Measurements from ENCODE around the gene KCNC4. TPM values are rescaled to one million over a fixed set of nuclear protein-coding genes. Genes with fewer than 3 reads are reported as not detected.

The KCNC4 gene
- total and polyA plus RNA-seq, 2 of the 4 experiments (the other 2 are of a cell fraction) = 0.18 to 2.3 TPM

GRCh38 chr1:110200190-110200589 is 9.9 kb upstream of the KCNC4 start:
- in situ Hi-C loops (cut with MboI; ENCODE audit: low sequenced_read_pairs) = loop anchor here (5.0 to 10.0 kb wide), 3 partner anchors 107 to 262 kb away; no protein-coding TSS in a partner anchor
- ATAC-seq (ENCODE audit: low read depth) (no peak), DNase-seq (no peak)
- ChIA-PET POLR2A (ENCODE audit: unreplicated experiment) (no interaction called here), CTCF (interaction anchor here (4.4 kb wide), 1 partner anchor 296 kb away, joined by 31 read pairs; no protein-coding TSS in a partner anchor)
- no peak overlapping the region for H4K5ac ChIP-seq (ENCODE audit: low read depth, low read length)
- no peak overlapping the region for H3K18ac ChIP-seq (ENCODE audit: low read depth, low read length)
- H3K9me3 ChIP-seq (ENCODE audit: control insufficient read depth, insufficient read depth, low read length) = no peaks in the 10 kb centered on the region
- no peak overlapping the region for H2BK15ac ChIP-seq (ENCODE audit: low read depth, low read length)
- 0 out of 2 replicates have a peak, but pooled peaks cover 1% of the 10 kb centered on the region for H3K4me1 ChIP-seq (ENCODE audit: control insufficient read depth, insufficient read depth, low read length)
- H4K20me1 ChIP-seq (ENCODE audit: insufficient read depth, low read length) = no peaks in the 10 kb centered on the region
- WGBS, 2 experiments (ENCODE audit: extremely low coverage in 2 of 2, insufficient read length in 1 of 2) = no CpG with 5 or more reads among the region's 2 CpGs
- H3K4ac ChIP-seq (ENCODE audit: low read depth, low read length) = no peak overlapping the region
- no peak overlapping the region for H2AFZ ChIP-seq (replicated peaks; ENCODE audit: low read length, poor library complexity)
- no peaks in the 10 kb centered on the region for H3K36me3 ChIP-seq (ENCODE audit: control insufficient read depth, insufficient read depth, low read length)
- H3K4me2 ChIP-seq (ENCODE audit: low read depth, low read length) = no peak overlapping the region
- no peak overlapping the region for H2AK9ac ChIP-seq (replicated peaks; ENCODE audit: low read depth, low read length, poor library complexity)
- H2AK5ac ChIP-seq (ENCODE audit: low read depth, low read length) = no peak overlapping the region
- H3K27ac ChIP-seq (ENCODE audit: insufficient read depth, low read length) = no peak overlapping the region
- H2BK5ac ChIP-seq (ENCODE audit: low read depth, low read length, poor library complexity, severe bottlenecking) = no peak overlapping the region
- no peaks in the 10 kb centered on the region for H3K79me1 ChIP-seq (ENCODE audit: low read depth in 1 of 2, low read length in 2 of 2)
- H3K9me1 ChIP-seq (ENCODE audit: insufficient read depth, low read length) = no peaks in the 10 kb centered on the region
- intact Hi-C loops (cut with micrococcal nuclease) = no loop called here
- no peak overlapping the region for H3K23ac ChIP-seq (ENCODE audit: low read depth, low read length)
- H4K8ac ChIP-seq (ENCODE audit: low read depth in 2 of 2, low read length in 2 of 2) = no peak overlapping the region
- H3K14ac ChIP-seq (replicated peaks; ENCODE audit: low read depth, low read length) = no peak overlapping the region
- H3K27me3 ChIP-seq (ENCODE audit: control insufficient read depth, insufficient read depth, low read length) = no peaks in the 10 kb centered on the region; the same call in 1 of the 2 replicates
- no peak overlapping the region for H3K9ac ChIP-seq (ENCODE audit: low read depth, low read length)
- H4K91ac ChIP-seq (ENCODE audit: insufficient read depth, low read depth, low read length) = no peak overlapping the region
- TF ChIP-seq RAD21 (IDR thresholded peaks at IDR 0.05; ENCODE audit: low read length) (no peak), SMC3 (IDR thresholded peaks at IDR 0.05; ENCODE audit: low read depth, low read length) (no peak), RCOR1 (IDR thresholded peaks at IDR 0.05; ENCODE audit: insufficient replicate concordance, low read length) (no peak), FOS (IDR thresholded peaks at IDR 0.05; ENCODE audit: low read depth, low read length) (no peak), RFX5 (IDR thresholded peaks at IDR 0.05; ENCODE audit: low read depth, low read length) (no peak), POLR2A (IDR thresholded peaks at IDR 0.05; ENCODE audit: low read depth, low read length) (no peak), NFE2L2 (IDR thresholded peaks at IDR 0.05; ENCODE audit: low read depth, low read length) (no peak), MXI1 (IDR thresholded peaks at IDR 0.05; ENCODE audit: borderline replicate concordance, low read depth, low read length) (no peak), CHD1 (IDR thresholded peaks at IDR 0.05; ENCODE audit: low read depth, low read length) (no peak), ELK1 (IDR thresholded peaks at IDR 0.05; ENCODE audit: borderline replicate concordance, low read depth, low read length) (no peak), MAFK (IDR thresholded peaks at IDR 0.05; ENCODE audit: low read depth, low read length) (no peak), BHLHE40 (IDR thresholded peaks at IDR 0.05; ENCODE audit: low read depth, low read length) (no peak), MAZ (IDR thresholded peaks at IDR 0.05; ENCODE audit: borderline replicate concordance, low read depth, low read length) (no peak), CEBPB (IDR thresholded peaks at IDR 0.05; ENCODE audit: low read depth, low read length) (no peak), USF2 (IDR thresholded peaks at IDR 0.05; ENCODE audit: low read depth, low read length) (no peak)
- TF ChIP-seq, protein P1, sequence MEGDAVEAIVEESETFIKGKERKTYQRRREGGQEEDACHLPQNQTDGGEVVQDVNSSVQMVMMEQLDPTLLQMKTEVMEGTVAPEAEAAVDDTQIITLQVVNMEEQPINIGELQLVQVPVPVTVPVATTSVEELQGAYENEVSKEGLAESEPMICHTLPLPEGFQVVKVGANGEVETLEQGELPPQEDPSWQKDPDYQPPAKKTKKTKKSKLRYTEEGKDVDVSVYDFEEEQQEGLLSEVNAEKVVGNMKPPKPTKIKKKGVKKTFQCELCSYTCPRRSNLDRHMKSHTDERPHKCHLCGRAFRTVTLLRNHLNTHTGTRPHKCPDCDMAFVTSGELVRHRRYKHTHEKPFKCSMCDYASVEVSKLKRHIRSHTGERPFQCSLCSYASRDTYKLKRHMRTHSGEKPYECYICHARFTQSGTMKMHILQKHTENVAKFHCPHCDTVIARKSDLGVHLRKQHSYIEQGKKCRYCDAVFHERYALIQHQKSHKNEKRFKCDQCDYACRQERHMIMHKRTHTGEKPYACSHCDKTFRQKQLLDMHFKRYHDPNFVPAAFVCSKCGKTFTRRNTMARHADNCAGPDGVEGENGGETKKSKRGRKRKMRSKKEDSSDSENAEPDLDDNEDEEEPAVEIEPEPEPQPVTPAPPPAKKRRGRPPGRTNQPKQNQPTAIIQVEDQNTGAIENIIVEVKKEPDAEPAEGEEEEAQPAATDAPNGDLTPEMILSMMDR (conservative IDR thresholded peaks at IDR 0.05; ENCODE audit: low read depth, low read length) = no peak
- no peak overlapping the region for H3K4me3 ChIP-seq (ENCODE audit: insufficient read depth, low read depth, low read length)
- H3K56ac ChIP-seq (ENCODE audit: extremely low read depth, insufficient read depth, low read length) = no peak overlapping the region
- no peak overlapping the region for H2BK20ac ChIP-seq (ENCODE audit: low read depth, low read length)
- dilution Hi-C loops (cut with HindIII; ENCODE audit: low sequenced_read_pairs, unreplicated experiment) = no loop called here
- H2BK120ac ChIP-seq (ENCODE audit: low read depth, low read length) = no peak overlapping the region
- BruUV-seq (replicated peaks) = no TSS peak
